GM10248 (cell line): ENCODE data around the gene THAP5.

ENCODE experiments used
- CTCF ChIA-PET: fragments of 300-600 bp; sonication (Branson Sonifier 250); formaldehyde crosslinking; extraction: SDS; loops from one replicate; lab custom pipeline; 2021; ENCODE audit warnings: antibody characterized with exemption; lab: Yijun Ruan, JAX
- POLR2A ChIA-PET: fragments of 350-650 bp; sonication (Branson Sonifier 250); formaldehyde crosslinking; extraction: SDS; loops from one replicate; lab custom pipeline; 2020; ENCODE audit warnings: antibody characterized with exemption; lab: Yijun Ruan, JAX
- DNase-seq: peaks from one replicate; pipeline ENCODE4 v3.0.0; 2012; ENCODE audit errors: extremely low spot score
- TF ChIP-seq, protein P1 (sequence below): IDR thresholded peaks from 2 replicates; pipeline ENCODE4 v1.5.1; 2012; ENCODE audit warnings: mild to moderate bottlenecking, low read depth; ENCODE audit errors: extremely low read depth, missing control alignments, control extremely low read depth

THAP5 gene

DNA sequence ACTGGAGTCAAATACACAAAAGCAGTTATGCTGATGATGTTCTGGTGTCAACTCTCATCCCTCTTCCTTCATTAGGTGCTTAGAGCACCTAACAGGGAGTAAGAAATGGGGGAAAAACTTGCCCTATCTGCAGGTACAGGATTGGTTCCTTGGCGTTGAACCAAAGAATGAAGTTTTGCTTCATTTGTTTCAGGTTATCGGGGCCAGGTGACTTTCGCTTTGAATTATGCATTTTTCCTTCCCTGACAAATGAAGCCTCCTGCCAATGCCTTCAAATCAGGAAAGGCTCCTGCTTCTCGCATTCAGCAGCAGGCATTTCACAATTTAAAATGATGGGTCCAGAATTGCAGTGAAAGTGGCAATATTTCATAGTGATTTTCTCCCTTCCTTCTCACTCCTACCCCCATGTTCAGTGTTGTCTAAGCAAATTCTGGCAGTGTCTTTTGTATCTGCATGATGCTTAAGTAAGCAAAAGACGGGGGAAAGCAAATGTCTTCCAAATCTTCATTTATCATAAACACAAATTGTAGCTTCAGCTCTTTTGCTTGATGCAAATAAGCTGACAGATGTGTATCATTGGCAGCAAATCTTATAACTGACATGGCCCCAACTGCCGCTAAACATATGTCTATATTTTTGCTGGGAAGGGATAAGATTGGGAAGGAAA is 29.5 kb upstream of the THAP5 start:
- TF ChIP-seq, protein P1, sequence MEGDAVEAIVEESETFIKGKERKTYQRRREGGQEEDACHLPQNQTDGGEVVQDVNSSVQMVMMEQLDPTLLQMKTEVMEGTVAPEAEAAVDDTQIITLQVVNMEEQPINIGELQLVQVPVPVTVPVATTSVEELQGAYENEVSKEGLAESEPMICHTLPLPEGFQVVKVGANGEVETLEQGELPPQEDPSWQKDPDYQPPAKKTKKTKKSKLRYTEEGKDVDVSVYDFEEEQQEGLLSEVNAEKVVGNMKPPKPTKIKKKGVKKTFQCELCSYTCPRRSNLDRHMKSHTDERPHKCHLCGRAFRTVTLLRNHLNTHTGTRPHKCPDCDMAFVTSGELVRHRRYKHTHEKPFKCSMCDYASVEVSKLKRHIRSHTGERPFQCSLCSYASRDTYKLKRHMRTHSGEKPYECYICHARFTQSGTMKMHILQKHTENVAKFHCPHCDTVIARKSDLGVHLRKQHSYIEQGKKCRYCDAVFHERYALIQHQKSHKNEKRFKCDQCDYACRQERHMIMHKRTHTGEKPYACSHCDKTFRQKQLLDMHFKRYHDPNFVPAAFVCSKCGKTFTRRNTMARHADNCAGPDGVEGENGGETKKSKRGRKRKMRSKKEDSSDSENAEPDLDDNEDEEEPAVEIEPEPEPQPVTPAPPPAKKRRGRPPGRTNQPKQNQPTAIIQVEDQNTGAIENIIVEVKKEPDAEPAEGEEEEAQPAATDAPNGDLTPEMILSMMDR: no peak
- CTCF ChIA-PET: no interaction called here
- POLR2A ChIA-PET: no interaction called here
- no peak for DNase-seq

- TF ChIP-seq, protein P1: no peak
- no peak for DNase-seq
- CTCF ChIA-PET: interaction anchor here (1.0 kb wide), 1 partner anchor 22 kb away, joined by 3 read pairs; no protein-coding TSS in a partner anchor
- POLR2A ChIA-PET: no interaction called here
Measured at GRCh38 chr7:108598153-108598552, 28.6 kb upstream of the THAP5 start.

DNA sequence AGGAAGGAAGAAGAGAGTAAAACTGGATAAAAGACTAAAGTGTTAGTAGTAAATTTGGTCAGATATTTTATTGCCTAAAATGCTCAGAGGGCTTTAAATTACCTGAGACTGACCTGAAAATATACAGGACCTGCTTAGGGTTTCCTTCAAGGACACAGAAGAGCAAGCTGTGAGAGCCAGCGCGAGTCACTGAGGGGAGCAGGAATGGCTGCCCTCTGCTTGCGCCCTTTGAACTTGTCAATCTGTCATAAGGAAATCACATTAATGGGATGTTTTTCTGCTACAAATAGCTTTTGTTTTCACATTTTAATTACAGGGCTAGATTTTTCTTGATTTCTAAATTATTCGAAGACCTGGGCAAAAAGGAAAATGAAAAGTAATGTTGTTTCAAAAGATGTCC is 27.1 kb upstream of the THAP5 start:
- POLR2A ChIA-PET: no interaction called here
- CTCF ChIA-PET: no interaction called here
- TF ChIP-seq, protein P1: no peak
- no peak for DNase-seq

- ChIA-PET POLR2A (no interaction called here), CTCF (interaction anchor here (1.4 to 1.8 kb wide), 5 partner anchors 11 to 21 kb away, joined by 3 to 9 read pairs (median 5); no protein-coding TSS in a partner anchor)
- DNase-seq: no peak
- TF ChIP-seq, protein P1: no peak
Measured at GRCh38 chr7:108592646-108593201, 23.2 kb upstream of the THAP5 start.

DNA sequence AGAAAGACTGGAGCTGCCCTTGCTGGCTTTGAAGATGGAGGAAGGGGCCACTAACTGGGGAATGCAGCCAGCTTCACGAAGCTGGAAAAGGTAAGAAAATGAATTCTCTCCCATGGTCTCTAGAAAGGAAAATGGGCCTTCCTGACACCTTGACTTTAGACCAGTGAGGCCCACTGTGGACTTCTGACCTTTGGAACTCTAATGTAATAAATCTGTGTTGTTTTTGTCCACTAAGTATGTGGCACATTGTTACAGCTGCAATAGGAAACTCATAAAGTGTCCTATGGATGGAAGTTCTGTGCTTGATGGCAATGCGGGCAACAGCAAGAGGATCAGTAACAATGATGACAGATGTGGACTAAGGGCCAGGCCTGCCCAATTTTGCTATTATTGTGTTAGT is 21.1 kb upstream of the THAP5 start:
- ChIA-PET CTCF (interaction anchor here (1.2 to 1.3 kb wide), 2 partner anchors 12 to 14 kb away, joined by 3 read pairs; no protein-coding TSS in a partner anchor), POLR2A (no interaction called here)
- TF ChIP-seq, protein P1: no peak
- DNase-seq: no peak

GRCh38 chr7:108589874-108590273 is 20.4 kb upstream of the THAP5 start:
- CTCF ChIA-PET: interaction anchor here (1.2 to 1.3 kb wide), 2 partner anchors 11 to 13 kb away, joined by 3 read pairs; no protein-coding TSS in a partner anchor
- DNase-seq: no peak
- POLR2A ChIA-PET: interaction anchor here (0.7 kb wide), 1 partner anchor 20 kb away, joined by 4 read pairs; the partner anchor contains the start of genes DNAJB9 and THAP5
- TF ChIP-seq, protein P1: no peak
